Measurements from ENCODE around the gene RAET1G. TPM values are rescaled to one million over a fixed set of nuclear protein-coding genes. Genes with fewer than 3 reads are reported as not detected.

The RAET1G gene
- total and polyA plus RNA-seq, 9 of the 15 experiments (the other 6 are each of a cell fraction or from before 2014, with no cell fraction given): 0.11 TPM; not detected in 8

- POLR2A ChIA-PET: interaction anchor here (0.6 kb wide), 1 partner anchor 437 kb away, joined by 3 read pairs; no protein-coding TSS in a partner anchor
These were observed 17.2 kb upstream of the RAET1G start for GRCh38 chr6:149939909-149940671.

More at GRCh38 chr6:149939909-149940671, 17.2 kb upstream of the RAET1G start:
- peaks cover 14 to 57% of the 10 kb centered on the region in 2 experiments; a peak in 4 of 5 replicates for H3K27me3 ChIP-seq (ENCODE audit: control insufficient read depth in 2 of 2, insufficient read depth in 2 of 2, low read length in 2 of 2)
- ATAC-seq (no peak), DNase-seq (ENCODE audit: extremely low read depth in 1 of 4, low spot score in 3 of 4) (no peak), FAIRE-seq (no peak)
- H3K4me1 ChIP-seq (replicated peaks in 1 of 2; ENCODE audit: control insufficient read depth in 2 of 2, insufficient read depth in 2 of 2, low read length in 2 of 2): peaks cover 0 to 26% of the 10 kb centered on the region in 2 experiments; a peak in 2 of 5 replicates
- H3K9ac ChIP-seq (ENCODE audit: insufficient read depth in 1 of 2, low read depth in 2 of 2, low read length in 2 of 2): no peak overlapping the region
- no peaks in the 10 kb centered on the region for H3K9me1 ChIP-seq (ENCODE audit: control insufficient read depth, insufficient read depth, low read length)
- CTCF ChIA-PET (ENCODE audit: low intra/inter-chr PET ratio): no interaction called here
- no peak overlapping the region for H3K27ac ChIP-seq (ENCODE audit: extremely low read depth, low read depth, low read length)
- intact Hi-C loops (cut with micrococcal nuclease) (loop anchor here (10.0 kb wide), 1 partner anchor 335 kb away; no protein-coding TSS in a partner anchor), in situ Hi-C loops (cut with MboI) (loop anchor here (5.0 to 10.0 kb wide), 2 partner anchors 67 to 465 kb away; no protein-coding TSS in a partner anchor)
- no peaks in the 10 kb centered on the region for H3K9me3 ChIP-seq (replicated peaks; ENCODE audit: control insufficient read depth, insufficient read depth, low read depth, low read length)
- no peak overlapping the region for H3K4me3 ChIP-seq
- H3K4me2 ChIP-seq (ENCODE audit: insufficient read depth, low read length): no peak overlapping the region
- no peak for TF ChIP-seq SMAD2 (IDR thresholded peaks at IDR 0.05; ENCODE audit: low read depth, low read length)
- TF ChIP-seq ZNF263 (CRISPR knock-in tag; IDR thresholded peaks at IDR 0.05; ENCODE audit: borderline replicate concordance): peak; percentile 85
- 0 out of 2 replicates have a peak, but pooled peaks have one; percentile 28 for TF ChIP-seq THAP7 (CRISPR knock-in tag; IDR thresholded peaks at IDR 0.05)
- no peak for TF ChIP-seq USF2 (CRISPR knock-in tag; IDR thresholded peaks at IDR 0.05)
- no peak for TF ChIP-seq ZNF134 (CRISPR knock-in tag; conservative IDR thresholded peaks at IDR 0.05)
- TF ChIP-seq RNF219 (CRISPR knock-in tag; IDR thresholded peaks at IDR 0.05): no peak
- TF ChIP-seq ZNF280A (IDR thresholded peaks at IDR 0.05; ENCODE audit: low read depth, partially characterized antibody): no peak
- no peak for TF ChIP-seq ELK1 (CRISPR knock-in tag; IDR thresholded peaks at IDR 0.05)
- no peak overlapping the region for H2AFZ ChIP-seq (ENCODE audit: low read depth, low read length)
- no peaks in the 10 kb centered on the region for H3K79me2 ChIP-seq (ENCODE audit: control insufficient read depth, insufficient read depth, low read length)
- BruUV-seq (replicated peaks): no TSS peak
- 3% methylated on average over 6 of the region's 6 CpGs for WGBS (ENCODE audit: insufficient coverage, low coverage, missing lambda C conversion rate)
- H3K36me3 ChIP-seq (ENCODE audit: control insufficient read depth, insufficient read depth, low read length): no peaks in the 10 kb centered on the region
- H4K20me1 ChIP-seq (replicated peaks; ENCODE audit: control insufficient read depth, insufficient read depth, low read length): no peaks in the 10 kb centered on the region
